IPS-NIHi7 (cell line): ENCODE data around the gene SLC35F3.
"Not testable (repeated sequence)": the region's sequence is repeated elsewhere in the genome, so short reads cannot be mapped to it uniquely, and the experiment has no call there.

Experiments
- DNase-seq: peaks from one replicate; pipeline ENCODE4 v3.0.0; 2012; ENCODE audit warnings: mixed read lengths; ENCODE audit errors: extremely low spot score

SLC35F3 gene

GRCh38 chr1:234106032-234106431 lies 201.6 kb downstream of the SLC35F3 start:
- no peak for DNase-seq

GRCh38 chr1:234107416-234108021 lies 203.0 kb downstream of the SLC35F3 start:
- DNase-seq, result no peak

GRCh38 chr1:234108921-234109320 lies 204.4 kb downstream of the SLC35F3 start:
- no peak for DNase-seq

GRCh38 chr1:234109840-234110239 lies 205.4 kb downstream of the SLC35F3 start:
- no peak for DNase-seq

GRCh38 chr1:234111458-234112142 lies 207.1 kb downstream of the SLC35F3 start:
- DNase-seq, result peak; percentile 89

- DNase-seq, result peak; percentile 43
Observed at GRCh38 chr1:234114648-234115307, 210.3 kb downstream of the SLC35F3 start.

- DNase-seq, result no peak
Observed at GRCh38 chr1:234118911-234119310, 214.4 kb downstream of the SLC35F3 start.

- DNase-seq, result no peak
Observed at GRCh38 chr1:234119431-234119830, 215.0 kb downstream of the SLC35F3 start.

- DNase-seq, result no peak
Observed at GRCh38 chr1:234120327-234120944, 216.0 kb downstream of the SLC35F3 start.

- DNase-seq, result not testable (repeated sequence)
Observed at GRCh38 chr1:234121659-234122058, 217.2 kb downstream of the SLC35F3 start.

- DNase-seq, result not testable (repeated sequence)
Observed at GRCh38 chr1:234122571-234122970, 218.1 kb downstream of the SLC35F3 start.

GRCh38 chr1:234123867-234124266 lies 219.4 kb downstream of the SLC35F3 start:
- no peak for DNase-seq

GRCh38 chr1:234125283-234125682 lies 220.8 kb downstream of the SLC35F3 start:
- DNase-seq, result peak; percentile 92

GRCh38 chr1:234125714-234126113 lies 221.2 kb downstream of the SLC35F3 start:
- no peak for DNase-seq

GRCh38 chr1:234127026-234127671 lies 222.7 kb downstream of the SLC35F3 start:
- DNase-seq, result no peak

- no peak for DNase-seq
Observed at GRCh38 chr1:234132795-234133194, 228.3 kb downstream of the SLC35F3 start.

GRCh38 chr1:234134878-234135277 lies 230.4 kb downstream of the SLC35F3 start:
- DNase-seq, result no peak

GRCh38 chr1:234135501-234135900 lies 231.0 kb downstream of the SLC35F3 start:
- no peak for DNase-seq

GRCh38 chr1:234136073-234136472 lies 231.6 kb downstream of the SLC35F3 start:
- no peak for DNase-seq

- DNase-seq, result no peak
Observed at GRCh38 chr1:234139966-234140365, 235.5 kb downstream of the SLC35F3 start.

GRCh38 chr1:234140388-234140787 lies 235.9 kb downstream of the SLC35F3 start:
- DNase-seq, result no peak

GRCh38 chr1:234141006-234141405 lies 236.5 kb downstream of the SLC35F3 start:
- no peak for DNase-seq
